Heart left ventricle (tissue), 13 donors: ENCODE results near the gene MGAM2.

Source experiments
- POLR2A ChIP-seq, 2 donors: fragments of 450-650 bp; IDR thresholded peaks; one replicate each; pipeline ENCODE4 v1.6.1; 2017; ENCODE audit warnings: antibody characterized with exemption in 2 of 2, mild to moderate bottlenecking in 2 of 2, moderate library complexity in 2 of 2
- TF ChIP-seq, protein P1 (sequence below), 12 donors: fragments of 200-600 bp; sonication (generic) in 4 of 12; IDR thresholded peaks; one replicate each; pipeline versions ENCODE4 v1.5.0 to v1.8.0; 2018 to 2022; ENCODE audit warnings: antibody characterized with exemption in 12 of 12, mild to moderate bottlenecking in 5 of 12
- donor health status: ischemic (EF 13 %, LVEDD 7.1; RV severe dilation, severe dysfunction).
- donor health status: DM: no; HTN: yes; CAD: no.
- donor health status: DM: no; HTN: no; CAD: no.
- donor health status: ischemic (EF 25% LVEDD 6.9; RV normal size, moderate dysfunction).
- donor health status: ischemic (EF 25% LVEDD 5.7; RV mildly dilated, moderate dysfunction).
- donor health status: ischemic (EF 35%, LVEDD 5.7; RV mildly dilated, moderate dysfunction).
- donor health status: nonischemic (EF 11% LVEDD 7.7; RV severe dilation, severe dysfunction).
- donor health status: DM: yes; HTN: yes; CAD: no.
- donor health status: PGD.
- donor health status: ischemic (EF 29% LVEDD 5.4; RV normal size, mild dysfunction).
- donor health status: nonischemic (EF 23%, LVEDD 6.1; RV moderate dilation, normal function).

DNA sequence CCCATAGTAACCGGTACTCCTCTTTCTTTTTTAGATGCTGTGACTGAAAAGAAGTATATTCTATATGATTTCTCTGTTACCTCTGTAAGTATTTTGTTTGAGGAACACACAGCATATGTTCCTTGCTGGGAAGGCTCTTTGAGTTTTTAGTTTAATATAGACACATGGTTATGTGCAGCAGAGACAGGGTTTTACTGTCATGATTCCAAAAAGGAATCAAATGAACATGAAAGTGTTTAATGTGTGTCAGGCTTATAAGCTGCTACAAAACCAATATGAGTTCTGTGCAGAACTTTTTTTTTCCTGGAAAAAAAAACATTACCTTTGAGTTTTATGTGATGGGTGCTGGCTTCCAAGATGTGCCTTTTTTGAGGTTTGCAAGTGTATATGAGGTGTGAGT is 50.4 kb downstream of the MGAM2 start:
- TF ChIP-seq, protein P1, sequence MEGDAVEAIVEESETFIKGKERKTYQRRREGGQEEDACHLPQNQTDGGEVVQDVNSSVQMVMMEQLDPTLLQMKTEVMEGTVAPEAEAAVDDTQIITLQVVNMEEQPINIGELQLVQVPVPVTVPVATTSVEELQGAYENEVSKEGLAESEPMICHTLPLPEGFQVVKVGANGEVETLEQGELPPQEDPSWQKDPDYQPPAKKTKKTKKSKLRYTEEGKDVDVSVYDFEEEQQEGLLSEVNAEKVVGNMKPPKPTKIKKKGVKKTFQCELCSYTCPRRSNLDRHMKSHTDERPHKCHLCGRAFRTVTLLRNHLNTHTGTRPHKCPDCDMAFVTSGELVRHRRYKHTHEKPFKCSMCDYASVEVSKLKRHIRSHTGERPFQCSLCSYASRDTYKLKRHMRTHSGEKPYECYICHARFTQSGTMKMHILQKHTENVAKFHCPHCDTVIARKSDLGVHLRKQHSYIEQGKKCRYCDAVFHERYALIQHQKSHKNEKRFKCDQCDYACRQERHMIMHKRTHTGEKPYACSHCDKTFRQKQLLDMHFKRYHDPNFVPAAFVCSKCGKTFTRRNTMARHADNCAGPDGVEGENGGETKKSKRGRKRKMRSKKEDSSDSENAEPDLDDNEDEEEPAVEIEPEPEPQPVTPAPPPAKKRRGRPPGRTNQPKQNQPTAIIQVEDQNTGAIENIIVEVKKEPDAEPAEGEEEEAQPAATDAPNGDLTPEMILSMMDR (IDR thresholded peaks at IDR 0.05): no peak
- TF ChIP-seq POLR2A (IDR thresholded peaks at IDR 0.05): no peak
